Small intestine (tissue), 7 donors: ENCODE measurements around the gene PDE4D. TPM values are rescaled to one million over a fixed set of nuclear protein-coding genes. Genes with fewer than 3 reads are reported as not detected.
A peak's percentile ranks its signal among the peaks of the same experiment; 100 is the strongest.

Experiments
- DNase-seq, 2 donors: peaks; one replicate each; pipeline versions ENCODE4 v3.0.0 to v3.0.0-alpha.2; 2013
- FAIRE-seq: peaks from 2 replicates; lab custom pipeline; 2012; peaks lifted over from hg19 to GRCh38; lab: Jason Lieb, UNC
- H3K27ac ChIP-seq, 3 donors: one replicate each; pipeline ENCODE4 v1.5.1; 2013; ENCODE audit warnings: low read length in 2 of 3, mild to moderate bottlenecking in 2 of 3, control low read depth in 1 of 3, inconsistent platforms in 1 of 3, low read depth in 1 of 3, moderate library complexity in 1 of 3
- H3K27me3 ChIP-seq, 3 donors: one replicate each; pipeline ENCODE4 v1.6.1; 2013; ENCODE audit warnings: low read length in 3 of 3, inconsistent platforms in 1 of 3; ENCODE audit not compliant: control insufficient read depth in 3 of 3, insufficient read depth in 3 of 3
- H3K36me3 ChIP-seq, 3 donors: one replicate each; pipeline ENCODE4 v1.6.1; 2013; ENCODE audit warnings: low read length in 3 of 3, inconsistent platforms in 1 of 3, low read depth in 1 of 3, mild to moderate bottlenecking in 1 of 3, moderate library complexity in 1 of 3; ENCODE audit not compliant: control insufficient read depth in 3 of 3, insufficient read depth in 2 of 3
- H3K4me1 ChIP-seq, 3 donors: one replicate each; pipeline ENCODE4 v1.6.1; 2013; ENCODE audit warnings: low read length in 2 of 3, inconsistent platforms in 1 of 3, low read depth in 1 of 3, mild to moderate bottlenecking in 1 of 3, moderate library complexity in 1 of 3; ENCODE audit not compliant: control insufficient read depth in 3 of 3, insufficient read depth in 2 of 3
- H3K4me3 ChIP-seq, 3 donors: one replicate each; pipeline ENCODE4 v1.5.1; 2013; ENCODE audit warnings: low read length in 3 of 3, control low read depth in 1 of 3, inconsistent platforms in 1 of 3, low read depth in 1 of 3, mild to moderate bottlenecking in 1 of 3, moderate library complexity in 1 of 3
- H3K9me3 ChIP-seq, 2 donors: one replicate each; pipeline ENCODE4 v1.6.1; 2013; ENCODE audit warnings: low read depth in 1 of 2, low read length in 1 of 2; ENCODE audit not compliant: control insufficient read depth in 2 of 2, insufficient read depth in 1 of 2
- WGBS, 3 donors: extraction: QIAGEN DNeasy Blood & Tissue Kit; methylation state at CpG; one replicate each; pipeline ENCODE4 v1.1.7; 2013; 5-methylcytosine and 5-hydroxymethylcytosine counted together
- polyA plus RNA-seq, 4 donors: library from polyadenylated mRNA; stranded (reverse) in 3 of 4; unstranded in 1 of 4; fragments of 200-250 nt in 3 of 4; fragments of 120-200 nt in 1 of 4; gene quantifications; one replicate each; pipeline versions ENCODE4 v1.2.1 to v1.2.3, GENCODE V29; 2013
- donor health status: healthy with polysubstance abuse.
- donor health status: control.
- donor health status: control.
- donor health status: Bipolar disorder and iron deficiency.
- donor health status: healthy.

The PDE4D gene
- polyA plus RNA-seq, 4 donors, result 2.9 to 16.2 (median 5.3) TPM

- Histone ChIP-seq H3K27me3 (no peaks in the 10 kb centered on the region), H3K4me3 (no peak overlapping the region), H3K9me3 (peaks cover 0 to 13% of the 10 kb centered on the region in 2 donors), H3K27ac (peak overlapping the region in 1 of 3 donors; percentile 29), H3K4me1 (no peaks in the 10 kb centered on the region), H3K36me3 (no peaks in the 10 kb centered on the region)
- FAIRE-seq (no peak), DNase-seq (peak; percentile 28 to 30)
- WGBS, 3 donors, result 17 to 62% (median 33%) methylated on average over 2 of the region's 2 CpGs
These were observed 268.6 kb downstream of the PDE4D start for GRCh38 chr5:59624898-59625297.

GRCh38 chr5:59622848-59623247 is 270.7 kb downstream of the PDE4D start:
- Histone ChIP-seq H3K9me3 (peaks cover 0 to 6% of the 10 kb centered on the region in 2 donors), H3K27me3 (no peaks in the 10 kb centered on the region), H3K27ac (no peak overlapping the region), H3K36me3 (no peaks in the 10 kb centered on the region), H3K4me3 (no peak overlapping the region), H3K4me1 (no peaks in the 10 kb centered on the region)
- no peak for DNase-seq
- FAIRE-seq, result no peak
- WGBS, 3 donors, result 65 to 75% (median 67%) methylated on average over 2 of the region's 2 CpGs

- H3K9me3 ChIP-seq, result peaks cover 0 to 6% of the 10 kb centered on the region in 2 donors
- FAIRE-seq (no peak), DNase-seq (no peak)
- no peak overlapping the region for H3K4me3 ChIP-seq
- no peaks in the 10 kb centered on the region for H3K4me1 ChIP-seq
- no peak overlapping the region for H3K27ac ChIP-seq
- no peaks in the 10 kb centered on the region for H3K36me3 ChIP-seq
- no peaks in the 10 kb centered on the region for H3K27me3 ChIP-seq
These were observed 272.0 kb downstream of the PDE4D start for GRCh38 chr5:59621477-59621876.

DNA sequence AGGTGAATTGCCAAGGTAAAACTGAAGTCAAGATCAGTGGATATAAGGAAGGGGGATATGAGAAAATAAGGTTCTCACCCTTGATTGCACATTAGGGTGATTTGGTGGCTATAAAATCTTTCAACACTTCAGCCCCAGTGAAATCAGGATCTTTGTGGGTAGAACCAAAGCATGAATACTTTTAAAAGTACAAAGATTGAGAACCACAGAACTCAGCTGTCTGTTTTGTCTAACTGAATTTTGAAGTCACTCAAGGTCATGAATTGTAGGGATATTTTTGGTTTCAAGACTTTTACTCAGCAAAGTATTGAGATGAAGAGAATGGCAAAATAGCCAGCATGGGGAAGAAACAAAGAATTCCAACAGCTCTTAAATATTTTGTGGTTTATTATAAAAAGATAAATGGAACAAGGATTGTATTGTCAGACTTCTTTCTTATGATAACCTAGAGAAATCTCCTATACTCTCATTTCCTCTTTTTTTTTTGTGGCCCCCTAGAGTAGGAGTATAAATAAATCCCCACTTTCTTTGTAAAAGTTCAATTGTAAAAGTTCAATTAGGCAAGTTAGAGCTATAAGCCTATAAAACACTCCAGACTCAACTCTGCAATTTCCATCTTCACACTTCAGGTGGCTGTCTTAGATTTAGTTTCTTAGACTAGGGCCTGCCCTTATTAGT is 272.9 kb downstream of the PDE4D start:
- peaks cover 0 to 6% of the 10 kb centered on the region in 2 donors for H3K9me3 ChIP-seq
- H3K27ac ChIP-seq, result no peak overlapping the region
- no peak overlapping the region for H3K4me3 ChIP-seq
- FAIRE-seq, result no peak
- no peak for DNase-seq
- no peaks in the 10 kb centered on the region for H3K36me3 ChIP-seq
- H3K4me1 ChIP-seq, result no peaks in the 10 kb centered on the region
- no peaks in the 10 kb centered on the region for H3K27me3 ChIP-seq

GRCh38 chr5:59618644-59619043 is 274.9 kb downstream of the PDE4D start:
- no peak overlapping the region for H3K27ac ChIP-seq
- no peaks in the 10 kb centered on the region for H3K4me1 ChIP-seq
- no peaks in the 10 kb centered on the region for H3K27me3 ChIP-seq
- H3K9me3 ChIP-seq, result no peaks in the 10 kb centered on the region
- FAIRE-seq (no peak), DNase-seq (no peak)
- WGBS, 3 donors, result 95 to 97% (median 95%) methylated on average over 3 of the region's 3 CpGs
- H3K4me3 ChIP-seq, result no peak overlapping the region
- H3K36me3 ChIP-seq, result no peaks in the 10 kb centered on the region

DNA sequence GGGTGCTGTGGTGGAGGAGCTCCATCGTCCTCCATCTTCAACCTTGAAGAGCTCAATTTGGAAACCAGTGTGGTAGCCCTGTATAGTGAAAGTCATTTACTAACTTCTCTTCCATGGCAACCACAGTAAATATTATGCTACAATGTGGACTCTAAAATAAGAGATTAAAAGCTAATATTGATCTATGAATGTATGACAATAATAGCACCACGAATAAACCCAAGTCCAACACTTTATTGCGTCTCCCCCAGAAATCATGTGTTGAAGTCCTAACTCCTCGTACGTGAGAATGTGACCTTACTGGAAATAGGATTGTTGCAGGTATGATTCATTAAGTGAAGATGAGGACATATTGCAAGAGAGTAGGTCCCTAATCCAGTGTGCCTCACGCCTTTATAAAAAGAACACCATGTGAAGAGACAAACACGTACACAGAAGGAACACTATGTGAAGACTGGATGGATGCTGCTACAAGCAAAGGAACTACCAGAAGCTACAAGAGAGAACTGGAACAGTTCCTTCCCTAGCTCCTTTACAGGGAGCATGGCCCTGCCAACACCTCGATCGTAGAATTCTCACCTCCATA is 276.2 kb downstream of the PDE4D start:
- DNase-seq, result peak; percentile 72 to 87
- Histone ChIP-seq H3K9me3 (no peaks in the 10 kb centered on the region), H3K4me1 (no peaks in the 10 kb centered on the region), H3K27me3 (no peaks in the 10 kb centered on the region), H3K27ac (no peak overlapping the region), H3K36me3 (no peaks in the 10 kb centered on the region), H3K4me3 (no peak overlapping the region)
- FAIRE-seq, result no peak
- 42 to 78% (median 61%) methylated on average over 9 of the region's 9 CpGs for WGBS, 3 donors

DNA sequence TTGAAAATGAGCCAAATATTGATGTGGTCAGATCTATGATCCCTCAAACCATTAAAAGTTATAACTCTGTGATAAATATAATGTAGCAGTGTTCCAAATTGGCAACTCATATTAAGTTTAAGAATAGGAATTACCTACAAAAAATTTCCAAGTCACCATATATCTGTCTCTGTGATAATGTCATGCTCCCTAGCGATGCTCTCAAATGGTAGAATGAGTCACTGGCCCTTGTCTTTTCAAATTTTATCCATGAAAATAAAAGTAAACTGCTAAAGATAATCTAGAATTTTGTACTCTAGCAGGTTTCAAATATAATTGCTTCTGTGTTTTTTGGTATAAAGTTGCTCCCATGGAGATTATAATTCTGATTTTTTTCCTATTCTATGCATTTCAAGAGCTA is 277.1 kb downstream of the PDE4D start:
- no peaks in the 10 kb centered on the region for H3K4me1 ChIP-seq
- no peaks in the 10 kb centered on the region for H3K9me3 ChIP-seq
- no peaks in the 10 kb centered on the region for H3K27me3 ChIP-seq
- H3K27ac ChIP-seq, result no peak overlapping the region
- no peak overlapping the region for H3K4me3 ChIP-seq
- 95 to 100% (median 97%) methylated on average over 1 of the region's 1 CpG for WGBS, 3 donors
- DNase-seq (no peak), FAIRE-seq (no peak)
- H3K36me3 ChIP-seq, result no peaks in the 10 kb centered on the region

DNA sequence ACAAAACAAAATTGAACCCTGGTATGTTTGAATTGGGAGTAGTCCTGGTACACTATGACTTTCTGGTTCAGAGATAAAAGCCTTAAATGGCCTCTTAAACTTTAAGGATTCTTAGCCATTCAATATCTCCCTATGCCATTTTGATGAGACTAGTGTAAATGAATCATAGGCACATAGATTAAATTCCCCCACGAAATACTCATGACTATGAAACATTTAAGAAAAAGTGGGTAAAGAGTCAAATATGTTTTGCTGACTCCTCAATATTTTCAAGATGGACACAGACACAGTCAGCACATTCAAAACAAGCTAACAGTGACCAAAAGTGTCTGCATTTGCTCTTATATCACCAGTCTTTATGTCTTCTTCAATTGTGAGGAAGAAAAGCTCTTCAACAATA is 278.3 kb downstream of the PDE4D start:
- Histone ChIP-seq H3K4me3 (no peak overlapping the region), H3K4me1 (no peaks in the 10 kb centered on the region), H3K27ac (no peak overlapping the region), H3K36me3 (no peaks in the 10 kb centered on the region), H3K27me3 (no peaks in the 10 kb centered on the region), H3K9me3 (no peaks in the 10 kb centered on the region)
- no peak for DNase-seq
- FAIRE-seq, result no peak
- WGBS, 3 donors, result 82 to 91% (median 83%) methylated on average over 1 of the region's 1 CpG
